Measurements from ENCODE around the gene GRIN2C.

DNA sequence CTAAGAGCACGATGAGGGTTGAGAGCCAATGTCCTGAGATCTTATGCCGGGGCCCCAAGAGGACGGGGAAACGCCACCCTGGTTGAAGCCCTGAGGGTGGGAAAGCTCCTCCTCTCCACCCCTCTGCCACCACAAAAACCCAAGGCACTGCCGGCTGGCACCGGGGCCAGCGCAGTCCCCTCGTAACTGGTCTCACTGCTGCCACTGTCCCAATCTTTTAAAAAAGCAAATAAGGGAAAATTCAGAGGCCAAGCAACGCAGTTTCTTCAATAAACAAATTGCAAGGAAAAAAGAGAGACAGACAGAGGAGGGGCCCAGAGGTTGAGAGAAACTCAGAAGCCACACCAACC, 6.7 kb downstream of the GRIN2C start:
- TF ChIP-seq GATA3 (IDR thresholded peaks at IDR 0.05; ENCODE audit: low read depth, low read length) (no peak), GATA2 (IDR thresholded peaks at IDR 0.05; ENCODE audit: low read depth, low read length) (no peak)
